Smooth muscle cell (in vitro differentiated cells): ENCODE data around the gene TRIM67. TPM values are rescaled to one million over a fixed set of nuclear protein-coding genes. Genes with fewer than 3 reads are reported as not detected.

Experiments
- DNase-seq: peaks from one replicate; lab custom pipeline; 2025; ENCODE audit not compliant: unreplicated experiment; lab: John Stamatoyannopoulos, UW
- H2AFZ ChIP-seq: fragments of 200-600 bp; sonication (generic); 2 replicates; pipeline ENCODE4 v1.6.0; 2016; ENCODE audit warnings: antibody characterized with exemption, low read depth, mild to moderate bottlenecking
- H3F3A ChIP-seq: fragments of 200-600 bp; sonication (generic); 2 replicates; pipeline ENCODE4 v1.6.0; 2017; ENCODE audit warnings: antibody characterized with exemption, low read depth
- H3K27ac ChIP-seq: fragments of 200-600 bp; sonication (generic); 2 replicates; pipeline ENCODE4 v1.5.1; 2016; ENCODE audit warnings: low read depth, mild to moderate bottlenecking
- H3K27me3 ChIP-seq: fragments of 200-600 bp; sonication (generic); 2 replicates; pipeline ENCODE4 v1.6.1; 2016; ENCODE audit warnings: low read depth, mild to moderate bottlenecking
- H3K36me3 ChIP-seq: fragments of 200-600 bp; sonication (generic); 2 replicates; pipeline ENCODE4 v1.5.1; 2016; ENCODE audit warnings: low read depth
- H3K4me1 ChIP-seq: fragments of 200-600 bp; sonication (generic); 2 replicates; pipeline ENCODE4 v1.5.1; 2016; ENCODE audit warnings: low read depth
- H3K4me2 ChIP-seq: fragments of 200-600 bp; sonication (generic); 2 replicates; pipeline ENCODE4 v1.6.0; 2016; ENCODE audit warnings: mild to moderate bottlenecking
- H3K4me3 ChIP-seq: fragments of 200-600 bp; sonication (generic); 2 replicates; pipeline ENCODE4 v1.5.1; 2016; ENCODE audit warnings: mild to moderate bottlenecking
- H3K79me2 ChIP-seq: fragments of 200-600 bp; sonication (generic); 2 replicates; pipeline ENCODE4 v1.6.0; 2016; ENCODE audit warnings: low read depth, mild to moderate bottlenecking
- H3K9ac ChIP-seq: fragments of 200-600 bp; sonication (generic); 2 replicates; pipeline ENCODE4 v1.6.0; 2016; ENCODE audit warnings: low read depth
- H3K9me3 ChIP-seq: fragments of 200-600 bp; sonication (generic); replicated peaks from 2 replicates; pipeline ENCODE4 v1.5.1; 2016; ENCODE audit warnings: low read depth
- H4K20me1 ChIP-seq: fragments of 200-600 bp; sonication (generic); 2 replicates; pipeline ENCODE4 v1.6.0; 2016; ENCODE audit warnings: low read depth
- WGBS: methylation state at CpG from one replicate; pipeline ENCODE4 v1.1.7; 2016; ENCODE audit warnings: low lambda C conversion rate; 5-methylcytosine and 5-hydroxymethylcytosine counted together
- polyA plus RNA-seq: library from polyadenylated mRNA; unstranded; fragments of >200 nt; fragmentation: Nextera tagmentation; extraction: Ambion mirVana; gene quantifications from 2 replicates; pipeline ENCODE4 v1.2.1, GENCODE V29; 2016
- total RNA-seq: library from RNA; depleted of rRNA; stranded (reverse); fragments of >200 nt; gene quantifications from 2 replicates; pipeline ENCODE4 v1.2.3, GENCODE V29; 2014
- TF ChIP-seq, protein P1 (sequence below): fragments of 200-600 bp; sonication (generic); IDR thresholded peaks from 2 replicates; pipeline ENCODE4 v1.5.1; 2017; ENCODE audit warnings: borderline replicate concordance, mild to moderate bottlenecking, antibody characterized with exemption; ENCODE audit not compliant: insufficient read depth, poor library complexity, severe bottlenecking

The TRIM67 gene
- total and polyA plus RNA-seq, 2 experiments from 2014 or later: 0.04 to 0.25 TPM

DNA sequence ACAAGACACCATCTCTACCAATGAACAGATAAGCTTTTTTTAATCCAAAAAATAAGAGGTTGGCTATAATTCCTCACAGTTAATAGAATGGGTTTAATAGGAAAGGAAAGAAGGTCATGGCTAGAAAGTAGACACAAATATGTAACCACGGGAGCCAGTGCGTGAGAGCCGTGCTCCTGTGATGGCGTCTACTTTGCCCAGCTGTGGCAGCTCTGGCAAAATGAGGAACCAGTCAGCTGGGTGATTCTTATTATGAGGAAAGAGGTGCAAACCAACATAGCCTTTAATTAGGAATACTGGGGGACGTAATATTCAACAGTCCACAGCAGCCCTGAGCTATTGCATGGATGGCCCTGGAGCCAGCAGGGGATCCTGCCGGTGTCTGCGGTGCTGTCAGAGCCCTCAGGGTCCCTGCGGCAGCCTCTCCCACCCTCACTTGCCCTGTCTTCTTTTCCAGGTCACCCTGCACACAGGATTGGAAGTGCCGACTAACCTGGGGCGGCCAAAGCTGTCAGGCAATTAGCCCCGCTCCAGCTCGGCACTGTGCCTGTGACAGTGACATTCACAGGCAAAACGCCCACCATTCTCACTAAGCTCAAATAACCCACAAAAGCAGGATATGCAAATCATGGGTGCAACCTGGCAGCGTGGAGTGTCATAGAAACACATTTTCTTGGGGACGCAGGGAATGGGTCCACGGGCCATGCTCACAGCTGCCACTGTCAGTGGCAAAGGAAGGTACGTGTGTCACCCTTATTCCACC is 53.2 kb downstream of the TRIM67 start:
- H4K20me1 ChIP-seq: no peaks in the 10 kb centered on the region
- no peak overlapping the region for H3K9ac ChIP-seq
- no peaks in the 10 kb centered on the region for H3K79me2 ChIP-seq
- 83% methylated on average over 17 of the region's 17 CpGs for WGBS
- no peaks in the 10 kb centered on the region for H3K36me3 ChIP-seq
- no peak overlapping the region for H3K4me2 ChIP-seq
- H3F3A ChIP-seq: no peaks in the 10 kb centered on the region
- DNase-seq: no peak
- H3K4me3 ChIP-seq: no peak overlapping the region
- TF ChIP-seq, protein P1, sequence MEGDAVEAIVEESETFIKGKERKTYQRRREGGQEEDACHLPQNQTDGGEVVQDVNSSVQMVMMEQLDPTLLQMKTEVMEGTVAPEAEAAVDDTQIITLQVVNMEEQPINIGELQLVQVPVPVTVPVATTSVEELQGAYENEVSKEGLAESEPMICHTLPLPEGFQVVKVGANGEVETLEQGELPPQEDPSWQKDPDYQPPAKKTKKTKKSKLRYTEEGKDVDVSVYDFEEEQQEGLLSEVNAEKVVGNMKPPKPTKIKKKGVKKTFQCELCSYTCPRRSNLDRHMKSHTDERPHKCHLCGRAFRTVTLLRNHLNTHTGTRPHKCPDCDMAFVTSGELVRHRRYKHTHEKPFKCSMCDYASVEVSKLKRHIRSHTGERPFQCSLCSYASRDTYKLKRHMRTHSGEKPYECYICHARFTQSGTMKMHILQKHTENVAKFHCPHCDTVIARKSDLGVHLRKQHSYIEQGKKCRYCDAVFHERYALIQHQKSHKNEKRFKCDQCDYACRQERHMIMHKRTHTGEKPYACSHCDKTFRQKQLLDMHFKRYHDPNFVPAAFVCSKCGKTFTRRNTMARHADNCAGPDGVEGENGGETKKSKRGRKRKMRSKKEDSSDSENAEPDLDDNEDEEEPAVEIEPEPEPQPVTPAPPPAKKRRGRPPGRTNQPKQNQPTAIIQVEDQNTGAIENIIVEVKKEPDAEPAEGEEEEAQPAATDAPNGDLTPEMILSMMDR: no peak
- peaks cover 3% of the 10 kb centered on the region for H3K4me1 ChIP-seq
- H3K9me3 ChIP-seq: no peaks in the 10 kb centered on the region
- H3K27me3 ChIP-seq: peaks cover 56% of the 10 kb centered on the region
- H2AFZ ChIP-seq: no peak overlapping the region
- no peak overlapping the region for H3K27ac ChIP-seq

DNA sequence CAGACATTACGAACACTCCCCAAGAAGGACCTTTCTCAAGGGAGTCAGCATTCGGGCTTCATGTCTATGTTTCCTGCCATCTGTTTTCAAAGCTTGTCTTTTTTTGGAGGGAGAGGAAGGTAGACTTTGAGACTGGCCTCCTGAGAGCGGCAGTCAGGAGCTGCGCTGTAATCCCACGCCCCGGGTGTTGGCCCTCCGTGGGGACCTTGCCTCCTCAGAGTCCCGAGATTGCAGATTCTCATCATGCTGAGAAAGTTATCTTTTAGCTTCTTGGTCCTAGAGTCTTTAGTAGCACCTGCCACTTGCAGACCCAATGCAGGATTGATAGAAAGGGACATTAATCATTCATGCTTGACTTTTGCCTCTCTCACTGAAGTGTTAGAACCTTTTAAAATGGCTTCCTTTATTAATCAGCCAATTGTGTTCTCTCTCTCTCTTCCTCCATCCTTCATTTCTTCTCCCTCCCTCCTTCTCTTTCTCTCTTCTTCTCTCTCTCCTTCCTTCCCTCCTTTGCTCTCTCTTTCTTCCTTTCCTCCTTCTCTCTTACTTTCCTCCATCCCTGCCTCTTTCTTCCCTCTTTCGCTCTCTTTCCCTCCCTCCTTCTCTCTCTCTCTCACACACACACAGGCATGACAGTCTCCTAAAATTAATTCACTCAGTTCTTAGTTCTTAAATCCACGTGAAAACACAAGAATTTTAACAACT is 54.0 kb downstream of the TRIM67 start:
- H3K27ac ChIP-seq: no peak overlapping the region
- DNase-seq: no peak
- no peak overlapping the region for H3K4me3 ChIP-seq
- no peak overlapping the region for H3K9ac ChIP-seq
- H3K27me3 ChIP-seq: peaks cover 56% of the 10 kb centered on the region
- H3F3A ChIP-seq: no peaks in the 10 kb centered on the region
- H3K79me2 ChIP-seq: no peaks in the 10 kb centered on the region
- 85% methylated on average over 10 of the region's 10 CpGs for WGBS
- H3K4me2 ChIP-seq: no peak overlapping the region
- H3K36me3 ChIP-seq: no peaks in the 10 kb centered on the region
- peaks cover 3% of the 10 kb centered on the region for H3K4me1 ChIP-seq
- no peak overlapping the region for H2AFZ ChIP-seq
- no peaks in the 10 kb centered on the region for H3K9me3 ChIP-seq
- H4K20me1 ChIP-seq: no peaks in the 10 kb centered on the region
- TF ChIP-seq, protein P1: no peak

DNA sequence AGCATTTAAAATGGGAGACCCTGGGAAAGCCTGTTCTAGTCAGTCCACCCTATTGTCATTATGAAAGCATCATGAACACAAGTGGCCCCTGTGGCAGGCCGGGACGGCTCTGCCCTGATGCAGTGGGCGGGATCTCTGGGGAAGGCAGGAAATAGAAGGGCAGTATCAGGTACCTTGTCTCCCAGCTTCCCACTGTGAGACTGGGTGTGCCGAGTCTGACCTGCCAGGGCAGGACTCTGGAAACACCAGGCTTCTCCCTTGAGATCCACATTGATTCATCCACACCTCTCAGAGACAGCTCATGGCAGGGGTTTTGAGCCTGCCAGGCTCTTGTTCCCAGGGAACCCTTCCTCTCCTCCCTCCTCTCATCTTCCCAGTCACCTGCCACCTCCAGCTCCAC is 54.6 kb downstream of the TRIM67 start:
- H3K36me3 ChIP-seq: no peaks in the 10 kb centered on the region
- DNase-seq: no peak
- H2AFZ ChIP-seq: no peak overlapping the region
- H3K27me3 ChIP-seq: peaks cover 56% of the 10 kb centered on the region
- TF ChIP-seq, protein P1: no peak
- no peak overlapping the region for H3K4me2 ChIP-seq
- H3K27ac ChIP-seq: no peak overlapping the region
- peaks cover 2% of the 10 kb centered on the region for H3K4me1 ChIP-seq
- no peaks in the 10 kb centered on the region for H3K9me3 ChIP-seq
- no peak overlapping the region for H3K4me3 ChIP-seq
- 50% methylated on average over 4 of the region's 4 CpGs for WGBS
- H3F3A ChIP-seq: no peaks in the 10 kb centered on the region
- no peak overlapping the region for H3K9ac ChIP-seq
- no peaks in the 10 kb centered on the region for H3K79me2 ChIP-seq
- H4K20me1 ChIP-seq: no peaks in the 10 kb centered on the region
